ENCODE data around the gene TSGA10IP. TPM values are rescaled to one million over a fixed set of nuclear protein-coding genes. Genes with fewer than 3 reads are reported as not detected.

TSGA10IP gene
- total and polyA plus RNA-seq, 4 donors: 0.07 to 0.34 (median 0.27) TPM

DNA sequence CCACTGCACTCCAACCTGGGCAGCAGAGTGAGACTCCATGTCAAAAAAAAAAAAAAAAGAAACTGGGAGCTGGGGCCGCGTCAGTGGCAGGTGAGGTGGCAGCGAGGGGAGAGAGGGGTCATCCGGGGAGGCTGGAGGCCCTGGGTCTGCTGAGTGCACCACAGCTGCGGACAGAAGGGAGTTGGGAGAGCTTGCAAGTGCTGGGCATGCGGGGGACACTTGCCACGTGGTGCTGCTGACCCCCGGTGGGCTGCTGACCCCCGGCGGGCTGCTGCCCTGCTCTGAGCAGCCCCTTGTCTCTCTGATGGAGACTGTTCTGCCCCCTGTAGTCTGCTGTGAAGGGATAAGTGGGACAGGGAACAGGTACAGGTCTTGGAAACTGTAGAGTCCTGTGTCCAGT is 23.4 kb upstream of the TSGA10IP start:
- Histone ChIP-seq H3K9ac (ENCODE audit: insufficient read depth in 1 of 2, low read length in 2 of 2) (no peak overlapping the region), H3K4me1 (ENCODE audit: control insufficient read depth in 5 of 5, insufficient read depth in 5 of 5, low read length in 5 of 5) (peaks cover 9 to 25% (median 16%) of the 10 kb centered on the region in 5 donors), H3K4me3 (no peak overlapping the region), H3K9me3 (ENCODE audit: control insufficient read depth in 4 of 4, insufficient read depth in 3 of 4, low read length in 3 of 4) (no peaks in the 10 kb centered on the region), H3K36me3 (ENCODE audit: control insufficient read depth in 4 of 4, insufficient read depth in 4 of 4, low read length in 4 of 4) (peaks cover 0 to 32% (median 14%) of the 10 kb centered on the region in 4 donors), H3K27ac (ENCODE audit: low read depth in 1 of 2, low read length in 1 of 2) (no peak overlapping the region), H3K27me3 (ENCODE audit: control insufficient read depth in 3 of 3, insufficient read depth in 3 of 3, low read length in 2 of 3) (no peaks in the 10 kb centered on the region)
- TF ChIP-seq CTCF (IDR thresholded peaks at IDR 0.05; ENCODE audit: control extremely low read depth, extremely low read depth): no peak
- no peak for ATAC-seq (ENCODE audit: insufficient read depth, low FRiP score)
- WGBS, 2 donors: 94 to 97% methylated on average over 10 of the region's 10 CpGs
- DNase-seq: no peak

GRCh38 chr11:65922565-65922964 is 22.7 kb upstream of the TSGA10IP start:
- Histone ChIP-seq H3K27me3 (ENCODE audit: control insufficient read depth in 3 of 3, insufficient read depth in 3 of 3, low read length in 2 of 3) (no peaks in the 10 kb centered on the region), H3K9me3 (ENCODE audit: control insufficient read depth in 4 of 4, insufficient read depth in 3 of 4, low read length in 3 of 4) (no peaks in the 10 kb centered on the region), H3K27ac (ENCODE audit: low read depth in 1 of 2, low read length in 1 of 2) (no peak overlapping the region), H3K4me1 (ENCODE audit: control insufficient read depth in 5 of 5, insufficient read depth in 5 of 5, low read length in 5 of 5) (peaks cover 6 to 18% (median 9%) of the 10 kb centered on the region in 5 donors), H3K4me3 (no peak overlapping the region), H3K36me3 (ENCODE audit: control insufficient read depth in 4 of 4, insufficient read depth in 4 of 4, low read length in 4 of 4) (peaks cover 0 to 26% (median 14%) of the 10 kb centered on the region in 4 donors), H3K9ac (ENCODE audit: insufficient read depth in 1 of 2, low read length in 2 of 2) (no peak overlapping the region)
- DNase-seq (no peak), ATAC-seq (ENCODE audit: insufficient read depth, low FRiP score) (no peak)
- no peak for TF ChIP-seq CTCF (IDR thresholded peaks at IDR 0.05; ENCODE audit: control extremely low read depth, extremely low read depth)
- WGBS, 2 donors: 24 to 72% methylated on average over 3 of the region's 3 CpGs

- Histone ChIP-seq H3K9me3 (ENCODE audit: control insufficient read depth in 4 of 4, insufficient read depth in 3 of 4, low read length in 3 of 4) (no peaks in the 10 kb centered on the region), H3K27me3 (ENCODE audit: control insufficient read depth in 3 of 3, insufficient read depth in 3 of 3, low read length in 2 of 3) (no peaks in the 10 kb centered on the region), H3K4me1 (ENCODE audit: control insufficient read depth in 5 of 5, insufficient read depth in 5 of 5, low read length in 5 of 5) (peaks cover 0 to 6% (median 4%) of the 10 kb centered on the region in 5 donors), H3K4me3 (no peak overlapping the region), H3K9ac (ENCODE audit: insufficient read depth in 1 of 2, low read length in 2 of 2) (no peak overlapping the region), H3K27ac (ENCODE audit: low read depth in 1 of 2, low read length in 1 of 2) (no peak overlapping the region), H3K36me3 (ENCODE audit: control insufficient read depth in 4 of 4, insufficient read depth in 4 of 4, low read length in 4 of 4) (peaks cover 0 to 17% (median 14%) of the 10 kb centered on the region in 4 donors)
- 69 to 81% methylated on average over 2 of the region's 2 CpGs for WGBS, 2 donors
- ATAC-seq (ENCODE audit: insufficient read depth, low FRiP score) (no peak), DNase-seq (no peak)
- TF ChIP-seq CTCF (IDR thresholded peaks at IDR 0.05; ENCODE audit: control extremely low read depth, extremely low read depth): no peak
Observed at GRCh38 chr11:65925397-65925796, 19.9 kb upstream of the TSGA10IP start.

GRCh38 chr11:65927904-65928397 is 17.3 kb upstream of the TSGA10IP start:
- Histone ChIP-seq H3K9me3 (ENCODE audit: control insufficient read depth in 4 of 4, insufficient read depth in 3 of 4, low read length in 3 of 4) (no peaks in the 10 kb centered on the region), H3K27me3 (ENCODE audit: control insufficient read depth in 3 of 3, insufficient read depth in 3 of 3, low read length in 2 of 3) (no peaks in the 10 kb centered on the region), H3K36me3 (ENCODE audit: control insufficient read depth in 4 of 4, insufficient read depth in 4 of 4, low read length in 4 of 4) (peaks cover 0 to 9% (median 3%) of the 10 kb centered on the region in 4 donors), H3K4me3 (no peak overlapping the region), H3K9ac (ENCODE audit: insufficient read depth in 1 of 2, low read length in 2 of 2) (no peak overlapping the region), H3K27ac (ENCODE audit: low read depth in 1 of 2, low read length in 1 of 2) (peak overlapping the region in 1 of 2 donors; percentile 64), H3K4me1 (ENCODE audit: control insufficient read depth in 5 of 5, insufficient read depth in 5 of 5, low read length in 5 of 5) (peaks cover 0 to 6% (median 0%) of the 10 kb centered on the region in 5 donors)
- TF ChIP-seq CTCF (IDR thresholded peaks at IDR 0.05; ENCODE audit: control extremely low read depth, extremely low read depth): no peak
- DNase-seq: no peak
- 14 to 34% methylated on average over 9 of the region's 9 CpGs for WGBS, 2 donors
- ATAC-seq (ENCODE audit: insufficient read depth, low FRiP score): peak; percentile 58

Data from lung (tissue), 12 donors.